HG03066 (cell line): ENCODE measurements around the gene DDX17.
"Not testable (repeated sequence)": the region's sequence is repeated elsewhere in the genome, so short reads cannot be mapped to it uniquely, and the experiment has no call there.

Experiments
- ATAC-seq: cut with Tn5 transposase; IDR thresholded peaks from one replicate; pipeline ENCODE4 v1.9.1; 2021; ENCODE audit warnings: low read depth; ENCODE audit not compliant: unreplicated experiment

Gene DDX17

DNA sequence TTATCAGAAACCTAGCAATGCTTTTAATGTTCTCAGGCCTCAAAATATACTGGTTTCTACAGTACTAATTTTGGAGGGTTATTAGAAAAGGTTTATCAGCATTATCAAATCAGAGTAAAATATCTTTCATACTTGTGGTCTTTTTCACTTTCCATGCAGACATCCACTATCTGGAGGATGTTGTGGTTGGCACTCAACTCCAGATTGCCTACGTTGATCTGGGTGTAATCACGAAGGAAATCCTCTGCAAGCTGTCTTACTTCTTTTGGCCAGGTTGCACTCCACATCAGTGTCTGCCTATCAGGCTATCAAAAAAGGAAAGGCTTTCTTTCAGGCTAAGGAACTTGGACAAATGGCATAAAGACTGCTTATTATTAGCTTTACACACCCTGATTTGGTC, 11.6 kb downstream of the DDX17 start:
- no peak for ATAC-seq

DNA sequence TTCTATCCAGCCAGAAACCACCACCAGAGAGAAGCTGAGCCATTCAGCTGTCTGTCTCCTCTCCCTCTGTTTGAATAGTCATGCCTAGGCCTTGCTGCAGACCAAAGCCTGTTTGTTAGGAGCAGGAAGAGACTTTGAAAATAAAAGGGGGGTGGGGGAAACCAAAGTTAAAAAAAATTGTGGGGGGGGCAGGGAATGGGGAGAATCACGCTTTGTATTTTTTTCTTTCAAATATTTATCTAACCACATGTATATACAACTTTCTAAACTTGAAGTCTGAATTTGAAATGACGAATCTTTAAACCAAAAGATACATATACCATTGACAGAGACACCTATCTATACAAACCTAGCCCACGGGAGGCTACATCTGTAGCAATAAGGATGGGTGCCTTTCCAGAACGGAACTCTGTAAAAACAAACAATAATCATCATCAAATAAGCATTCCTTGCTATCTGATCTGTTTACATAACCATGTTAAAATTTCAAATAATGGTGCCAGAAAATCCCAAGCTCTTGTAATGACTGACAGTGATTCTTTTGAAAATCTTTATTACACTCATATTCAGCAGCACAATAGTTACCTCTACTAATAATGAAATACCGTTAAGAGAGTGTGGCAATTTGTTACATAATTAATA, 14.3 kb downstream of the DDX17 start:
- no peak for ATAC-seq

DNA sequence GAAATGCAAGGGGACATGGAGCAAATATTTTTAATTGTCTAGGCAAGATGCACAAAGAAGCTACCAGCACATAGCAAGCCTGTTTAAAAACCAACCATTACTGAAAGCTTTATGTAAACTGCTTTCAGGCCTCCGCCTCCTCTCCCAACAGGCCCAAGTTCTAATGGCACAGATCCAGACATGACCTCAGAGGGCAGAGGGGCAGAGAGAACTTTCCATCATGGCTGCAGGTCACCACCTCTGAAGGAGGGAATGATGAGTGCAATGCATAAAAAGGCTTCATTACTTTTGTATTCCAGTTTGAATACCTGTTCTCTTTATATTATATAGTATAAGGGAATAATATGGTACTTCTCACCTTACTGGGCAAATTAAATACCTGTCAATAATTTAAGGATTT, 15.2 kb downstream of the DDX17 start:
- ATAC-seq = no peak

DNA sequence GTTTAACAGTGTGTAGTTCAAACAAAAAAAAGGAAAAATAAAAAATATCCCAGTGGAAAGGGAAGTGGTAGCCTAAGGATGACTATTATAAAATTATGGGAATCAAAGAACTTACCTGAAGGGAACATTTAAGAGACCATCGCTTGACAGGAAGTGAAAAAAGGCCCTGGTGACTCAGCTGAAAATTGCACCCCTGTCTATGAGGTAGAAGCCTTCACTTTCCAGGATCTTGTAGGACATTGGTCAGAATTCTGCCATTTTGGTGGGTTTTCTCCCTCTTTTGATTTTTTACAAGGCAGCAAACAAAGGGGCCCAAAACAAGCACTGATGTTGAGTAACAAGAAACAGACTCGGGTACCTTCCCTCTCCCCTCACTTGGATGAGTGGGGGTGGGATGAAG, 15.6 kb downstream of the DDX17 start:
- ATAC-seq = no peak

DNA sequence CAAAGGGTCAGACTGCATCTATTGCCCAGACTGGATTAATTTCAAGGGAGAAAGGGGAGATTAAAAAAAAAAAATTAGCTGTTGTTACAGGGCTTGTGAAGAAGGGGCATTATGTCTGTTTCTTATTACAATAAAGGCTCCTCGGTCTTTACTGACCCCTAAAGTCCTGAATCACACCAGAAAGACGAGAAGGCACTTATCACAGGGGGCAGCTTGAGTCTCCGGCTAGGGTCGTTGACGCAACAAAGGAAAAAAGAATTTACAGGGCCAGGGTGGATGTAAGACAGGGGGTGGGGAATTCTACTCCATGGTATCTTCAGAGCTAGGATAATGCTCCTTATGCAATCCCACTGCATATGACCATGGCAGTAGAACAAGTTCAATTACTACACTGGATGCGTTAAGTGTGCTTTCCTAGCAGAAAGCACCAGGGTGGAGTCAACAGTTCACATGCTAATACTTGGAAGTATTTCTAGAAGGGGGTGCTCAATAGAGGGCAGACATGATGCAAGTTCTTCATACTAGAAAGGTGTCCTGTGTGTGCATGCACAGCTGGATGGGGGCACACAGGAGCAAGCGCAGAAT, 16.5 kb downstream of the DDX17 start:
- ATAC-seq = no peak

DNA sequence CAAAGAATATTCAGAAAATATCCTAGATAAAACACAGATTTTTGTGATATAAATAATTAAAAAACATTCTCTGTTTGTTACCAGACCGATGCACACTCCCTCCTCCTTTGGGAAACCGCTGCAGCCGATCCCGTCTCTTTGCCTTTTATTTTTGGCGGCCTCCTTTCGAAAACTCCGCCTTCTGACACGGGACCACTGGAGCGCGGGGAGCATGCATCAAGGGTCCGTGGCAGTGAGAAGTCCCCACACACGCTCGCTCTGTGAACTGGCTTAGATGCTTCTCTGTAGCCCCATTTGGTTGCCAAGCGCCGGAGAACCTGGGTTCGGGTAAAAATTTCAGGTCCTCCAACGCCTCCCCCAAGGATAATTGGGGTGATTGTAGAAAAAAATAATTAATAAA, 17.0 kb downstream of the DDX17 start:
- ATAC-seq = no peak

DNA sequence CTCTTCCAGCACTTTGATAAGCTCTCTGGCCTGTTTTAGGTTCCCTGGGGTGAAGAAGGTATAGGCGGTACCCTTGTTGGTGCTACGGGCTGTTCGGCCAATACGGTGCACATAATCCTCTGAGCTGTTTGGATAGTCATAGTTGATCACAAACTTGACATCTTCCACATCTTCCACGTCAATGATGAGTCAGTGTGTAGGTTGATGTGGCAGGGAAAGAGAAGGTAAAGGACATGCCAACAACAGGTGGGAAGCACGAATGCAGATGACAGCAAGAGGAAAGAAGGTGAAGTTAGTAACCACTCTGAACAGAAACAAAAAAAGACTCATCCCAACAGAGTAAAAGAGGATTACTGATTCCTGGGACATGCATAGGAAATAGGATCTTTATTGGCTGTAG, 18.2 kb downstream of the DDX17 start:
- ATAC-seq = no peak

DNA sequence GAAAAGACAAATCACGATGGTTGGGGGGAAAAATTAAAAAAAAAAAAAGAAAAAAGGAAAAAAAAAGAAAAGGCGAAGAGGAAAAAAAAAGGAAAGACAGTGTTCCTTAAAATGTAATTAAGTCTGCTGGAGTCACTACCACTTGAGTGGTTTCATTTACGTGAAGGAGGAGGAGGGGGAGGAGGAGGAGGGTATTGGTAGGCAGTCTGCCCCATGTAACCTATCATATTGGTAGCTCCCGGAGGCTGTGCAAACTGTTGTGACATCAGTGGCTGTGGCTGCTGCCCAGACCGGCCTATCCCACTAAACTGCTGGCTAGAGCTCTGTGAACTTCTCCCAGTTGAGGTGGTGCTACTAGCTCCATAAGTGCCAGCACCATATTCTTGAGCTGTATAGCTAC, 20.3 kb downstream of the DDX17 start:
- ATAC-seq = no peak

DNA sequence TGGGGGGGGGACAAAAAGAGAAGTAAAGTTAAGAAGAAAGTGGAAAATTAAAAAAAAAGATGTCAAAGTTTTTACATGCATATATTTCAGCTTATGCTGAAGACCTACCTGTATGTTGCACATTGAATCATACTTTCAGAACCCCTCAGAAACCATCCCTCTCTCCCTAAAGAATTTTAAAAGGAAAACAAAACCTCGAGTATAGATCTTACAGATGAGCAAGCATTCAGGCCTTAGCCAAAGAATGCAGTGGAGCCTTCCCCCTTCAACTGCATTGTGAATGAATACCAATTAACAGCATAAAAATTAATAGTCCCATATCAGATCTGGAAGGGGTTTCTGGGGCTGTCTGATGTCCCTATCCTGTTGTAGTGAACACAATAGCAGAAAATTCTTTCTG, 21.9 kb downstream of the DDX17 start:
- no peak for ATAC-seq

DNA sequence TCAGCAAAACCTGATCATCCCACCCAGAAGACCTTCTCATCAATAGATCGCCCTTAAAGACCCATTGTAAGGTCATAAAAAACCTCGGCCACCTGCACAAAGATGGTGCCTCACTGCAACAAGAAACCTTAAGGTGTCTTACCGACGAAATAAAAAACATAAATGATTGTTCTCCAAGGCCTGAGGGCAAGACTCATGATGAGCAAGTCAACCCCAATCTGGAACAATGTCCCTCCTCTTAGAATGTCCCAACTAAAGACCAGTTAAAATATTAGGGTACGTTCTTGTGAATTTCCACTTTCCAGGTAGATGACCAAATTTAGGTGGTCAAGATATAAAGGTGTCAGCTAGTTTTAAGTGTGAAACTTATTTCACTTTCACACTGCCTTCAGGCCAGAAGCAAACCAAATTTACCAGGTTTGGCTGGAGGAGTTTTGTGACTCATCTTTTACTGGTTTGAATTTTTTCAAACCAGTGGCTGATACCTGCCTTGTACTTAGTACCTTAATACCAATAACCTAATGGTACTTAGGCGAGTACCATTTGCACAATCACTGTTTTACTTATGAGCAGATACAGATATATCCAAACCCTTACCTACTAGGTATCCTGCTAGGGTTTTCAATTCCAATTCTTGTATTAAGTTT, 23.3 kb downstream of the DDX17 start:
- no peak for ATAC-seq

DNA sequence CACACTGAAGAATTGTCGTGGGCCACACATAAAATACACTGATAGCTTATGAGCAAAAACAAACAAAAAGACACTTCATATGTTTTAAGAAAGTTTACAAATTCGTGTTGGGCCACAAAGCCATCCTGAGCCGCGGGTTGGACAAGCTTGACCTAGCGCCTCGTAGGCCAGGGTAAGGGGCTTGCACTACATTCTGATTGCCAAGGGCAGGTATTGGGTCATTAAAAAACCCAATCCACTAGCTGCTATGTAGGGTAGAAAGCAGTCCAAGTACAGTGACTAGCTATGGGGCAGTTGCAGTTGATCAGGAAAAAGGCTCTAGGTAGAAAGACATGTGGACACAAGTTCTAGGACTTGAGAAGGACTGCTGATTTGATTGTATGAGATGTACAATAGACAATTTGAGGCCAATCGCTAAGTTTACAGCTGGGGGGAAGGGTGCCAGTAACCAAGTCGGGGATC, 24.2 kb downstream of the DDX17 start:
- no peak for ATAC-seq

DNA sequence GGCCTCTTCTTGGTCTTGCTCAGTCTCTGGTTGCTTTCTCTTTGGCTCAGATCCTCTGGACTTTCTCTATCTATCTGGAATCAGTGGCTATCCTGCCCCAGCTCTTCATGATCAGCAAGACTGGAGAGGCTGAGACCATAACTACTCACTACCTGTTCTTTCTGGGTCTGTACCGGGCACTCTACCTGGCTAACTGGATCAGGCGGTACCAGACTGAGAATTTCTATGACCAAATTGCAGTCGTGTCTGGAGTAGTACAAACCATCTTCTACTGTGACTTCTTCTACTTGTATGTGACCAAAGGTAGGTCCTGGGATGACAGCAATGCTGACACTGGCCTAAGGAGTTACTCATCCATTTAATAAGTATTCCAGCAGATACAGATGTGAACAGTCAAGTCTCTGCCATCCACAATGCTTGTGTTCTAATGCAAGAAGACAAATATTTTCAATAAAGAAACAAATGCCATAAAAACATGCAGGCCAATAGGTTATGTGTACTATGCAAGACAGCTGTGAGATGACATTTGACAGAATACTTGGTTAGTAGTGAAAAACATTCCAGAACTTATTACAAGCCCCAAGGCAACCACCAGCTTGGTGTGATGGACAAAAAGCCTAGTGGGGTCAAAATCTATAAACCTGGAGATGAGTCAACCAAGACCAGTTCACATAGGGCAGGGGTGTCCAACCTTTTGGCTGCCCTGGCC, 24.8 kb downstream of the DDX17 start:
- no peak for ATAC-seq

DNA sequence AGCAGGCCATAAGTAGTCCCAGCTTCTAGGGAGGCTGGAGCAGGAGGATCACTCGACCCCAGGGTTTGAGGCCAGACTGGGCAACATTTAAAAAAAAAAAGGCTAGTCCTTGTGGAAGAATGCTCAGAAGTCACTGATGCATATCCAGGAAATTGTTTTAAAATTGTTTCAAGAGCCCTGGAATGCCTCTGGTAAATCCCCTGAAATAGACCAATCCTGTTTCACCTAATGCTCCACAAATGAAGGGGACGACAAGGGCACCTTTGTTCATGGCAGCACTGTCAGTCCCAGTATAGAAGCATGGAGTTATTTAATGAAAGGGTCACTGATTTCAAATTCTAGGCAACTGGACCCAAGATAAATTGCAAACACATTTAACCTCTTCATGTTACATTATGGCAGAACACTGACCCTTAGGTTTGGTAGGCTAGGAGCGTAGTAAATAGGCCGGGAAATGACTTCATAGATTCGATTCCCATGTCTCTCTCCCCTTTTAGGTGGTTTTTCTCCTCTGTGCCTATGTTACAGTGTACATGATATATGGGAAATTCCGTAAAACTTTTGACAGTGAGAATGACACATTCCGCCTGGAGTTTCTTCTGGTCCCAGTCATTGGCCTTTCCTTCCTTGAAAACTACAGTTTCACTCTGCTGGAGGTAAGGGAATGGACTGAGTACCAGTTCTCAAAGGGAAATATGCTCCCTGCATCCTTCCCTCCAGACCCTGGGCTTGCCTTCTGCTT, 26.8 kb downstream of the DDX17 start:
- no peak for ATAC-seq

DNA sequence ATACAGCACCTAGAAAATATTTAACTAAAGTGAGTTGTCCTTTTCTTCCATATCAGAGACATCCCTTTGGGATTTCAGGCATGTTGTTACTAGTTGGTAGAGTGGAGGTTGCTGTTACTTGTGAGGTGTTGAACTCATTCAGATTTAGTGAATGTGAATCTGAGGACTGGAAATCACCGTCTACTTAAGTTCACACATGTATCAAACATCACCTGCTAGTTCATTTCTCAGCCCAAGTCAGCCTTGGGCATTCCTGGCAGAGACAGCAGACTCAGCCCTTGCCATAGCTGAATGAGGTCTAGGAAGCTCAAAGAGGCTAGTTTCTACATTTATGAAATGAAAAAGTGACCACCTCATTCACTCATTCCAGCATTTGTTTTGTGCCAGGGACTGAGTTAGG, 28.5 kb downstream of the DDX17 start:
- no peak for ATAC-seq

DNA sequence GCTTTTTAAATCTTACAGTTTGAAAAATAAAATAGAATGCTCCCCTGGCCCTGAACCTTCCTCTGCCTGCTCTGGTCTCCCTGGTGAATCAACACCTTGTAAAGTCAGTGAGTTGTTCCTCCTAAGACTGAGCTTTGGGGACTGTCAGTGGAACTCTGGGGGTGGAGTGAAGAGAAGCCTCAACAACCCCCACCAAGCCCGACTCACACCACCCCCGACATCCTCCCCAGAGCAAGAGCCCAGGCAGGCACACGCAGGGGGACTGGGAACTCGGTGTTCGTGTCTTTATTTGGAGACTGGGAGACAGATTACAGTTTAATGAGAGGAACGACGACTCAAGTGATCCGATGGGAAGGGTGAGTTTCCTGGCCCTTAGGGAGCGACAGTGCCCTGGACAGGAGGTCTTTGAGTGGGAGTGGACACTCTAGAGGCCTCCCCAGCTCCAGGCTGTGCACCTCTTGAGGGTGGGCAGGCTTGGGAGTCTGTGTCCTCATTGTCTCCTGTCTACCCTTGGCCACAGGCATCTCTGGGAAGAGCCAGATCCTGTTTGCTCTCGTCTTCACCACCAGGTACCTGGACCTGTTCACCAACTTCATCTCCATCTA, 32.0 kb downstream of the DDX17 start:
- ATAC-seq = no peak

DNA sequence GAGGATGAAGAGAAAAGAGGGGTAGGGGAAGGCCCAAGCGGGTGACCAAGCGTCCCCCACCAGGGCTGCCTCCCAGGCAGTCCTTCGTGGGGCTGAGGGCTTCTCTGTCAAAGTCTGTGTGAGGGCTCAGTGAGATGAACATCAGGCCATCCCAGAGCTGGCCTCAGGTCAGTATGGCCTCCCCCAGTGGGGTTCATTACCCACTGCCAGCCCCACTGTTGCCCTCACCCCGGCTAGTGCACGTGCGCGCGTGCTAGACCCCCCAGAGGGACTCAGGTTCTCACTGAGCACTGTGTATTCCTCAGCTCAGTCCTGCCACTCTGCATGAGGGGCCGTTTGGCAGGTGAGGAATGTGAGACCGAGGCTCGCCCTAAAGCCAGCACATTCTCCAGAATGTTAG, 34.9 kb downstream of the DDX17 start:
- ATAC-seq = no peak

DNA sequence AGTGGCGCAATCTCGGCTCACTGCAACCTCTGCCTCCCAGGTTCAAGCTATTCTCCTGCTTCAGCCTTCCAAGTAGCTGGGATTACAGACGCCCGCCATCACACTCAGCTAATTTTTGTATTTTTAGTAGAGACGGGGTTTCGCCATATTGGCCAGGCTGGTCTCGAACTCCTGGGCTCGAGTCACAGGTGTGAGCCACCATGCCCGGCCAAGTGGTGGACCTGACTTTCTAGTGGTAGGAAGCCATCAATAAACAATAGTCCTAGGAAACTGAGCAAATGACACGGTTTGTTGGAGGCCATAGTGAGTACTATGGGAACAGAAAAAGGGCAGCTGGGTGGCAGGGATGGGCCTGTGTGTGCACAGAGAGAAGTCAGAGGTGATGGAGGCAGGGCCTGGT, 35.9 kb downstream of the DDX17 start:
- not testable (repeated sequence) for ATAC-seq

DNA sequence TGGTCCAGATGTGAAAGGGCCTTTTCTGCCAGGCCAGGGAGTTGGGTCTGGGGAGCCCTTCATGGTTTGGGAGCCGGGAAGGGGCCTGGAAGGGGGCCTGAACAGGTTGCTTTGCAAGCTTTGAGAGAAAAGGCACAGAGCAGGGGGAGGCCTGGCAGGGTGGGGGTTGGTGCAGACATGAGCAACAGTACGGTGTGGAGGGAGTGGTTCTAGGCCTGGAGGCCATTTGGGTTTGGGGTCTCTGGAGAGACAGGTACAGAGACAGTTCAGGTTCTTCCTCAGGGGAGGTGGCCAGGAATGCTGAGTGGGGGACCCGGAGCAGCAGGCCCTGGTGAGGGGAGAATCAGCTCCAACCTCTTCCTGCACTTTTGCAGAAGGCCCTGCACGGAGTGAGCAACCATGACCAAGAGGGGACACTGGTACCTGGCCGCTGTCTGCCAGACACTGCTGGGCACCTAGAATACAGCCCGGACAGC, 36.8 kb downstream of the DDX17 start:
- ATAC-seq = no peak

DNA sequence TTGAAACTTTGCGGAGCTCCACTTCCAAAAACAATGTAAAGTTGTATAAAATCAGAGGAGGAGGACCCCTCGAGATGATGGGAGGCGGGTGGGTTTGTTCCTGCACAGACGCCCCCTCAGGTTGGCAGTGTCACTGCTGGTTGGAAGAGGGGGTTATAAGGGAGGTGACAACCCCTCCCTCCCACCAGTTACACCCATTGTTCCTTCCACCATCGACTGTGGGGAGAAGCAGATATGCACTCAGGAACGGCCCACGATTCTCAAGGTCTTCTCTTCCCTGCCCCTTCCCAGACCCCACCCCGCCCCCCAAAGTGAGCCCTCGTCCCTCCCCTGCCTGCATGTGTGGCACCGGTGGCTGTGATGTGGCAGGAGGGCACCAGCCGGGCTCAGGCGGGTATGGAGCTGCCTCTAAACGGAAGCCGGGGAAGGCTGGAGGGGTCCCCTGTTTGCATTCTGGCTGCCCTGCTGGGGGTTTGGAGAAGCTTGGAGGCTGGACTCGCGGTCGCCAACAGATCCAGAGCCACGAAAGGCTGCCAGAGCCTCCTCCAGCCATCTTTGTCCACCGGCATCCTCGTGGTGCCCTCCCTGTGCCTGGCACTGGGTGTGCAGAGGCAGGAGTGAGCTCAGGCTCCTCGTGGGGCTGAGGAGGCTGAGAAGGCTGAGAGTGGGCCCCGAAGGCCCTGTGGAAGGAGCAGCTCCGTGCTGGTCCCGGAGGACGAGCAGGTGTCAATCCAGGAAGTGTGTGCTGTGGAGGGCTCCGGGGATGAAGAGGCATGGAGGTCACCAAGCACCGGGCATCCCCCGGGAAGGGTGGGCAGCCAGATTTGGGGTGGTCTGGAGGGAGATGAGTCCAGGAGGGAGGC, 37.4 kb downstream of the DDX17 start:
- ATAC-seq = no peak
